GM19043 (cell line): ENCODE results near the gene MIGA2.

Experiments used
- ATAC-seq: cut with Tn5 transposase; IDR thresholded peaks from one replicate; pipeline ENCODE4 v1.9.1; 2021; ENCODE audit warnings: low read depth; ENCODE audit not compliant: unreplicated experiment

Gene MIGA2

DNA sequence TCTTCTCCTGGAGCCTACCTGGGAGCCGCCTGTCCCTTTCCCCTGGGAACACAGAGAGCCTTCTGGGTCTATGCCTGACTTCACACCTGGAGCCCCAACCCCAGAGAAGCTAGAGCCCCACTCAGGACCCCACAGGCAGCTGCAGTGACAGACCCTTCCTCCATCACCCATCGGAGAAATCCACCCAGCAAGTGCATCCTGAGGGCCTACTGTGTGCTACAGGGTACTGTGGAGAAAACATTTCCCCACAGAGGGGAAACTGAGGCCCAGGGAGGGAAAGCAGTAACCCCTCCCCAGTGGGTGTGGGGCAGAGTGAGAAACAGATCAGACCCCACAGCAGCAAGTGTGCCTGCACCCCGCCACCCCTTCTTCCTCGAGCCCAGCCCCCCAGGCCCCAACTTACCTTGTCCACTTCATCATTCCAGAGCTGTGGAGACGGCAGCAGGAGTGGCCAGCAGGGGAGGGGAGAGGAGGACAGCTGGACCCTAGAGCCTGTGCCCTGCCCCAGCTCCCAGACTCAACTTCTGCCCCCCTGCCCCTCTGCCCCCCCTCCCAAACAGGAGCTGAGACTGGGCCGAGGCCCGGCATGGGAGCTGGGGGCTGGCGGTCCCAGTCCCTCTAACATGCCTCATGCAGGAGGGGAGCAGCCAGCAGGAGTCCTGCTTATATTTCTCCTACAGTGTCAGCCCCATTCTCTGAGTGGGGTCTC is 26.0 kb upstream of the MIGA2 start:
- ATAC-seq: no peak

DNA sequence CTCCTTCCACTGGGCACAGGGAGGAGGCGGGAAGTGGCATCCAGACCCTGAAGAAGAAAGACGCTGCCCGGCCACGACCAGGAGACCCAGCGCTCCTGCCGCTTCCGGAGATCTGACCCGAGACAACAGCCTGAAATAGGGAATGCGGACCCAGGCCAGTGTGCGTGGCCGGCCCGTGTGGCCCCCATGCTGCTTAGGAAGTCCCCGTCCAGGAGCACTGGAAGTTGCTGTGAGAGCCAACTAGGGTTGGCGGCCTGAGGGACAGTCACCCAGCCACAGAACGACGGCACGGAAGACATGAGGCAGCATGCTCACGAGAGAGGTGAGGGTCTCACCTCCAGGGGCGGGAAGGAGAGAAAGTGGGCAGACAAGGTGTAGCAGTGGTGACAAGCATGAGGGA is 25.3 kb upstream of the MIGA2 start:
- no peak for ATAC-seq

DNA sequence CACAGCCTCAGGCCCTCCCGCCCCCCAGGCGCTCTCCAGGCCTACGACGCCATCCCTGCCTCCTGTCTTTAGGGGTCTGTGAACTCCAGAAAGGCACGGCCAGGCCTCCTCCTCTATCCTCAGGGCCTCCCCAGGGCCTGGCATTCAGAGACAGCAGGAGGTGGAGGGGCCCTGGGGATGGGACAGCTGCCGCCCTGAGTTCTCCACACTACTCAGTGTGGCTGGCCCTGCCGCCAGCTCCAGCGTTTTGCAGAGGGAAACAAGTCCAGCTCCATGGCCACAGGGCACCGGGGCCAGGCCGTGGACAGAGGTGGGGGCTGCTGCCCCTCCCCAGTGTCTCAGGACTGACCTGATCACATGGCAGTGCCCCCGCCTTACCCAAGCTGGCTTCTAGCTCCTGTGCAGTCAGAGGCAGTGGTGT is 24.7 kb upstream of the MIGA2 start:
- ATAC-seq: no peak

DNA sequence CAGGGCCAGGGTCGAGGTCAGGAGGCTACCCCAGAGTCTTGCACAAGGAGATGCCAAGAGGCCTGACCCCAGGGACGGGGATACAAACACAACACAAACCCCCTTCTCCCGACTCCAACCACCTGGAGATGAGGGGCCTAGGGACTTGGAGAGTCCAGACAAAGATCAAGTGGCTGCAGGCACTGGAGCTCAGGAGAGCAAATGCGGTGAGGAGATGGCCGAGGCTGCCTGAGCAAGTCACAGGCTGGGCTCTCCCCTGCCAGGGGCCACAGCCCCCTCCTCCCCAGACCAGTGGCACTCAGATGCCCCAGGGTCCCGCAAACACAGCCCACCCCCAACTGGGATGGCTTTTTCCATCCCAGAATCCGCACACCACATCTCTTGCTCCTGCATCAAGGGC is 24.1 kb upstream of the MIGA2 start:
- ATAC-seq: no peak

DNA sequence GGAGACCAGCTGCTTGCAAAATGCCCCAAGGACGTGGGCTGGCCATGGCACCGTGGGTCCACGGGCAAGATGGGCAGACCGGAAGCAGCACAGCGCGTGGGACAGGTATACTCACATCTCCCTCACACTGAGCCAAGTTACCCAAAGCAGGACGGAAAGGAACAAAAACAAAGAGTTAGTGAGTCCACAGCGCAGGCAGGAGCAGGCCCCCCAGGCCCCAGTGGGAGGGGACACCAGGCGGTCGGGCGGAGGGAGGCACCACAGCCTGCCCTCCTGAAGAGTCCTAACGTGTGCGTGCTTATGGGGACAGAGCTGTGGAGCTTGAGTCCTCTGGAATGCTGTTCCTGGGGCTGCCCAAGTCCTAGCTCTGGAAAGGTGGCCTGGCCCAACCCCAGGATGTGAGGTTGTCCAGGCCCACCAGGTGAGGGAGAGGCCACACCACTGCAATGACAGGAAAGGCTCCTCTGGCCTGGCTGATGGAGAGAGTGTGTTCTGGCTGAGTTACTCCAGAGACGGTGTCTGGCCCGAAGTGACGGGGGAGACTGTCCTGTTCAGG is 23.5 kb upstream of the MIGA2 start:
- no peak for ATAC-seq

DNA sequence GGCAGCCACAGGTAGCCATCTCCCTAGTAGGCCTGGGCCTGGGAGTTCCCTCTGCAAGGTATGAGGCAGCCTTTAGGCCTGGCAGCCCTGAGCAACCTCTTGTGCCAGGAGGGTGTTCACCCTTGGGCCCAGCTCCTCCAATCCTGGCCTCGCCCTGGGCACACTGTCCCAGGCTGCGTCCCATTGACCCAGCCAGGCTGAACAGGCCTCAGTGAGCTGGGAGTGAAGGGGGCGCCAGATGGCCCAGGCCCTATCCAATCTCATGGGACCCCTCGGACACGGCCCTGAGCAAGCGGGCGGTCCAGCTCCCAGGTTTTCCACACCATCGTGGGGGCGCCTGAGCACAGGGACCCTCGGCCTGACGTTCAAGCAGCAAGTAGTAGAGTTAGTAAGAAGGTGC is 22.8 kb upstream of the MIGA2 start:
- ATAC-seq: no peak

DNA sequence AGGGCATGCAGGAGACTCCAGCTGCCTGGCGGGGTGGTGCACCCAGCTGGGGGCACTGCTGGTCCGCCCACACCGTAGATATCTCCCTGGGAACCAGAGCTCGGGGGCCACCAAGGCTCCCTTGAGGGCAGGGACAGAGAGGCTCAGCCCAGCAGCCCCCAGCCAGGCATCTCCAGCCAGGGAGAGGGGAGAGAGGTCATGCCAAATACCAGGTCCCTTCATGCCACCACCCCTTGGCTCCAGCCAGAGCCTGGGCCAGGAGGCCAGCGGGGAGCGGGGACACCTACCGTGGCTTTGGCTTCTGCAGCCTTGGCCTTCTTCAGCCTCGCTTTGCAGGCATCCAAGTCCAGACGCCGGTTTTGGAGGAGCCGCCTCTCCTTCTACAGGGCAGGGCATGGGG is 22.3 kb upstream of the MIGA2 start:
- no peak for ATAC-seq

DNA sequence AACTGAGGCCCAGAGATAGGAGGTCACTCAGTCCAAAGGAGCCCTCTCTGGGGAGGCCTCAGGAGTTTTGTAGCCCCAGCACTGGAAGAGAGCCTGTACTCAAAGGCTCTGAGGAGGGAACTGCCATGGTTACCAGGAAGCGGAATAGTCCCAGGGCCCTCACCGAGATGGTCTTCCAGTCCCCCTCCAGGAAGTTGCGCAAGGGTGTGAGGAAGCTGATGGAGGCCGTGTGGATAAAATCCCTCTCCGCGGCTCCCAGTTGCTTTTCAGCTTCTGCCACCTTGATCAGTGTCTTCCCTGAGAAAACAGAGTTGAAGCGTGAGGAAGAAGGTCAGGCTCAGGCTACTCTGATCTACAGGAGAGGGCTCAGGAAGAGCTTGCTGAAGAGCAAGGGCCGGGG is 21.8 kb upstream of the MIGA2 start:
- no peak for ATAC-seq

DNA sequence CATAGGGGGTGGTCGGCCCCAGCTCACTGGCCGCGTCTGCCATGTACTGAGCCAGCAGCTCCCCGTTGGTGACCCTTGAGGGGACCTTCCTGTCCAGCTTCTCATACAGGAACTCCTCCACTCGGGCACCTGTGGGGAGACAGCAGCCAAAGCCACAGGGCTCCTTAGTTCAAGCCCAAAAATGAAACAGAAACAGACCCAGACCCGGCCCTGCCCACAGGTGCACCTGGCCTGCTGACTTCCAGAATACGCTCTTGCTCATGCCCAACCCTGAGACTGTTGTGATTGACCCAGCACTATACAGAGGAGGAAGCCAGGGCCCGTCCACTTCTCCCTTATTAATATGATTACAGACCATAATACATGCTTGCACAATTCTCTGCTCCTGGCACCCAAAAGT is 15.3 kb upstream of the MIGA2 start:
- no peak for ATAC-seq

DNA sequence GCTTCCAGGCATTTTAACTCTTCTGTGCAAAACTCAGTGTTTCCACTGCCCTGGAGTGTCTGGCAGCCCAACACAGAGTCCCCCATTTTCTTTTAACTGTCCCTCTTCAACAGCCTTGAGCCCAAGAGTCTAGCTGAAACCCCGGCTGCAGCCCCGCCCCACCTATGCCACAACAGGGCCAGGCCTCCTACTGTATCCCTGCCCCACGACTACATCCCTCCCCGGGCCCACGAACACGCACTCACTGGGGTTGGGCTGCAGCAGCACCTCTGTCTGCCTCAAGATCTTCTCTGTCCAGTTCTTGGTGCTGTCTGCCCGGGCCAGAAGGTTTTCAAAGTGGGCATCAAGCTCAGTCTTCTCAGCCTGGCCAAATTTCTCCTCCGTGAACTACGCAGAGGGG is 14.4 kb upstream of the MIGA2 start:
- no peak for ATAC-seq

DNA sequence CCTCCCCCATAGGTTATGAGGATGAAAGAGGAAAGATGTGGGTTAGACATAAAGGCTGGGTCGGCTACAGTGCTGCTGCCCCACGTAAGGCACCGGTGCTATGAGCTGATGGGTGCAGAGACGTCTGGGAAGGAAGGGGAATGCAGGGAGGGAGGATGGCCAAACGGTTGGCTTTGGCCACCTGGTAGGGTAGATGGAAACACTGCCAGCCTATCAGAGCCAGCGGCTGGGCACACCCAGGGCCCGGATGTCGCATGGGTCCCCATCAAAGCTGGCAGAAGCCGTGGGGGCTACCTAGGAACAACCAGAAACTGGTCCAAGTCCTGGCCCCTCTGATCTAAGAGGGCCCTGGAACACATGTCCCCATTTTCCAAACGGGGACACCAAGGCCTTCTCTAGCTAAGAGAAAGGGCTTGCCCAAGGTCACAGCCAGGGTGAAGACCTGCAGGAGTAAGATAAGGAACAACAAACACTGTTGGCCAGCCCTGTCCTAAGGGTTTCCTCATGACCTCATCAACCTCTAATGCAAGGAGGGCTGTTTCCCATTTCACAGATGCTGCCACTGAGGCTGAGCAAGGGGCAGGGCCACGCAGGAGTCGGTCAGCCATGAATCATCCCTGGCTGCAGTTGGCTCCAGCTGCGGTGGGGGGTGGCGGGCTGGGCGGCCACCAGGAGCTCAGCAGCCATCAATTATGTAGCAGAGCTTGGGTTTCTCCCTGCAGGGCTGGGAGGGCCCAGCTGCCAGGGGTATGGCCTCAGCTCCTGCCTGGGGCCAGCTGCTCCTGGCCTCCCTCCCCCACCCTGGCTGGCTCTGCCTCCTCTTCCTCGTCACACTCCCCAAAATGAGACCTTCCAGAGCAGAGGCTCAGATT is 13.2 kb upstream of the MIGA2 start:
- ATAC-seq: no peak

DNA sequence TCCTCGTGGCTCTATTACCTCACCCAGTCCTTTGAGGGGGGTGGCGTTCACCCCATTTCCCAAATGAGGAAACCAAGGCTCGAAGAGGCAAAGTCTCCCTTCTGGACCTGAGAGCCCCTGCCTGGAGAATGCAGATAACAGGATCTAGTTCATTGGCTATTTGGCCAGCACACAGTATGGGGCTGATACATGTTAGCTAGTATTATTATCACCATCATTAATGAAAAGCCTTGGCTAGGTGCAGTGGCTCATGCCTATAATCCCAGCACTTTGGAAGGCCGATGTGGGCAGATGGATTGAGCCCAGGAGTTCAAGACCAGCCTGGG is 12.6 kb upstream of the MIGA2 start:
- no peak for ATAC-seq

DNA sequence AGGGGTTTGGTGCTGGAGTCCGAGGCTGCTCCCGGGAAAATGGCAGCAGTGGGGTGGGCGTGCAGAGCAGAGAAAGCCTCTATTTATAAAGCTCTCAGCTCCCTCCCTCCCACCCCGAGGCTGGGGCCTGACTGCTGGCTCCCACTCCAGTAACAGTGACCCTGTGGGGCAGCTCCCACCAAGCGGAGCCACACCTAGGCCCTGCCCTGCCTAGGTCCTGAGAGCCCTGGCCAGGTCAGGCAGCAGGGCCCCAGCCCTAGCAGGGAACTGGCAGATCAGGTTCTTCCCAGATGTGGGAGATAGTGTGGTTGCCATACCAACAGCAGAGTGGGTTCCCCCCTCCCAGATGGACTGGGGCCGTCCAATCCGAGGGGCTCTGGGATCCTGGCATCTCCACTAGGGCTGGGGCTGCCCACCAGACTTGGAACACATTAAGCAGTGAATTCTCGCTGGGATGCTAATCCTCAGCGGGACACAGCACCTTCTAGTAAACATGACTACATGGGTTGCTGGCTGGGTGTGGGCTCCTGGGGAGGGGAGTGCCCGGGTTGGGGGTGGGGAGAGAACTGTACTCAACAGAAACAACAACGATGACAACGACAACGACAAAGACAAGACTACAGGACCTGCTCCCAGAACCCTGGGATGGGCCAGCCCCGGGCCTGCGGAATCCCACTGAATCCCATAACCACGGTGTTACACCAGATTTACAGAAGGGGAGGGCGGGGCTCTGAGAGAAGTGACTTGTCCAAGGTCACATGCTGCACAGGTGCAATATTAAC is 9.8 kb upstream of the MIGA2 start:
- no peak for ATAC-seq

DNA sequence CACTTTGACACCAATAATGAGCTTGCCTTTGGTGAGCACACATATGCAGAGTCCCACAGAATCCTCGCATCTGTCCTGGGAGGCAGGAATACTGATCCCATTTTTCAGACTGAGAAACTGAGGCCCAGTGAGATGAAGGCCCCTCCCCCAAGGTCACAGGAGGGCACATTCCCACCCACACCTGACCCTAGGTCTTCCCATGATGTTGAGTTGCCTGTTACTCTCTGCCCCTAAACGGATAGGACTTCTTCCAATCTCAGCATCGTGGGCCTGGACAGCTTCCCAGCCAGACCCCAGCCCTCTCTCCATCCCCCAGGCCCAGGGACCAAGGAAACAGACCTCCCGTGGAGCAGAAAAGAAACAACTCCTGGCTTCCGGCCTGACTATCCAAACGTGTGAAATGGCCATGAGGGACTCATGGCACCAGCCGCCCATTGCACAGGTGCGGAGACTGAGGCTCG is 9.2 kb upstream of the MIGA2 start:
- no peak for ATAC-seq

DNA sequence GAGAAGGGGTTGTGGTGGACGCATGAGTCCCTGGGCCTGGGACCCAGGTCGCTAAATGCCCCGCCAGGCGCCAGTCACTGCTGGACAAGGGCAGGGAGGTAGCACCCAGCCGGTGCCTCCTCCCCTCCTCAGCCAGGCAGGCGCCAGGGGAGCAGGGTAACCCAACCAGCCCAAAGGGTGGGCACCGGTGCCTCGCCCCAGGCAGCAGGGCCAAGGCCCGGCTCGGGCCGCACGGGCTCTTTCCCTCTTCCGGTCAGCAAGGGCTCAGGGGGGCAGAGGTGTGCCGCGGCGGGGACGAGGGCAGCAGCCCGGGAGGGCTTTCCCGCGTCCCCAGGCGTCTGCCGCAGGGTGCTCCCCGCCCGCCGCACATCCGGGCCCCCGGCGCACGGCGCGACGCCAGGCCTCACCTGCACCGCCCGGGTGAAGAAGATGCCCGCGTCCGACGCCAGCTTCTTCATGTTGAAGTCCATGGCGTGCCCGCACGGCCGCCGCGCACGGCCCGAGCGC is 8.7 kb upstream of the MIGA2 start:
- ATAC-seq: peak; percentile 44

DNA sequence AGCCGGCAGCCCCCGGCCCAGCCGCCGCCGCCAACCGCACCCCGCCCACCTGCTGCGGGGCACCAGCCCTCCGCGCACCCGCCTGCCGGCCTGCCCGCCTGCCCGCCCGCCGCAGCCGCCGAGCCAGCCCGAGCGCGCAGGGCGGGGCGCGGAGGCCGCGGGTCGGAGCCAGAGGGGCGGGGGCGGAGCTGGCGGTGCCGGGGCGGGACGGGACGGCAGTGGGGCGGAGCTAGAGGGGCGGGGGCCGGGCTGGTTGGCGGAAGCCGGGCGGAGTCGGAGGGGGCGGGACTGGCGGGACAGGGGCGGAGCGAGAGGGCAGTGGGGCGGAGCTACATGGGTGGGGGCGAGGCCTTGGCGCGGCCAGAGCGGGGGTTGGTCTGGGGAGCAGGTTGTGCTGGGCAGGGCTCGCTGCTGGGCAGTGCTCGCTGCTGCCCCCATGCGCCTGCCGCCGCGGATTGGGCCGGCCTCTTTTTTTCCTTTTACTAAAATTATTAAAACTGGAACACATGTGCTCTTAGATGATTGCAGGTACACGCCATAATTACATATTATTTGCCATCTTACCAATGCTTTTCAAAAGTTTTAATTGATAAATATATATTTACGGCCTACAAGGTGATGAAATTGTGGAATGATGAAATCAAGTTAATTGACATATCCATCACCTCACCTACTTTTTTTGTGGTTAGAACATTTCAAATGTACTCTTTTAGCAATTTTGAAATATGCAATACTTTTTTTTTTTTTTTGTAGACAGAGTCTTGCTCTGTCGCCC is 8.0 kb upstream of the MIGA2 start, which contains the start of gene SH3GLB2:
Gene SH3GLB2 (minus strand): TSS at position 140 of the 775 bp plus-strand sequence. CDS start 177 bp downstream, outside the sequence.
- ATAC-seq: peak; percentile 83

DNA sequence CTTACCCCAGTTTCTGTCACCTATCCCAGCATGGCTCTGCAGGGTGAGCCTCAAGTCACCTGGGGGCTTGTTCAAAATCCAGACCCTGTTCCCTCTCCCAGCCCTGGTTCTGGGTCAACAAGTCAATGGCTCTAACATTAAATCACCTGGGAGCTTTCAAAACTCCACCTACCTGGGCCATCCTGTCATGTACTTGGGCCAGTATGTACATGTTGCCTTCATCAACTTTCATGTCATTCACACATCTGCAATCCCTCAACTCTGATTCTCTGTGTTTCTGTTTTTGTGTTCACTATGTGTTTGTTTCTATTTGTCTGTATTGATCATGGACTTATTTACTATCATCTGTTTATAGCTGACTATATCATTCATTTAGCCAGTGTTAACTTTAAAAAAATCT is 6.2 kb upstream of the MIGA2 start:
- ATAC-seq: no peak

DNA sequence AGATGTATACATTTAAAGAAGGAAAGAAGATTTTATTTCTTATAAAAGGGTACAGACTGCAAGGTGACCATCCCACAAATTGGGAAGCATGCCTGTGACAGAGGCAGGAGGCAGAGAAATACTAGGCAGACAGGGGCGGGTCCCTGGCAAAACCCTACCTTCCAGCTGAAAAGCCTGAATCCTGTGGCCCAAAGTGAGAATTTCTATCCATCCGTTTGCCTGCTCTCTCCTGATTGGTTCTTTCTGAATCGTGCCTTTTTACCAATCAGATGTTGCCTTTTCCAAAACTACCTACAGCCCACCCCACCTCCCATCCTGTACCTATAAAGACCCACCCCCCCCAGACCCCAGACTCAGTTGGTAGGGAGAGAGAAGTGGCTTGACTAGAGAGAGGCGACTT is 4.9 kb upstream of the MIGA2 start:
- ATAC-seq: no peak

DNA sequence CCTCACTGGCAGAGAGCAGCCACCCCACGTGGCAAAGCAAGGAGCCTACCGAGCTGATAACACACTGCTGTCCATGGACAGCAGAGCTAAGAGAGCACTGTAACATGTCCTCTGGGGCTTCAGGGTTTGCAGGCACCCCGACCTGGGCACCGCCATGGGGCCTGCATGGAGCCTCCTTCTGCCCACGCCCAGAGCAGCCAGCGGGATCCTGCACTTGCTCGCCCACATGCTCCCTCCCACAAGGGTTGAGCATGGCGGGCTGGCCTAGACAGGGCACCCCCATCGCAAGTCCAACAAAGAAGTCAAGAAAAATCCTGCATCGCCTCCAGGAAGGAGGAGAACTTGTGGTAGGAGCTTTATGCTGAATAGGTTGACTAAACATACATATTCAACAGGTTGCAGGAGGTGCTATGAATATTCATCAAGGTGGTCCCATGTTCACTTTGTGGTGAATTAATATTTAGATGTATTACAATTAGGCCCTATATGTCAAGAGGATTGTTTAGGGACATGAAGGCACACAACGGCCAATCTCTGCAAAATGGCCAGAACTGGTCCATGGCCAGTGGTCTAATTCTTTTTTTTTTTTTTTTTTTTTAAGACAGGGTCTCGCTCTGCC is 3.8 kb upstream of the MIGA2 start:
- ATAC-seq: no peak

DNA sequence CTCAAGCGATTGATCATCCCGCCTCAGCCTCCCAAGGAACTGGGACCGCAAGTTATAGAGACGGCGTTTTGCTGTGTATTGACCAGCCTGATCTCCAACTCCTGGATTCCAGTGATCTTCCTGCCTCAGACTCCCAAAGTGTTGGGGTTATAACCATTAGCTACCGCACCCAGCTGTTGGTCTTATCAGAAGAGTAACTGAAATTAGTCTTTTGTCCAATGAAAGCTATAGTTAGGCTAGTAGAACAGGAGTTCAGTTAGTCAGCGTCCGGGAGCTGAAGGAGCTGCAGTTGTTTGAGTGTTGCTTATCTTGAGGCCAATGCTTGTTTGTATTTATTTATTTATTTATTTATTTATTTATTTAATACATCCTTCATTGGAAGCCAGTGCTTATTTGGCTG is 3.2 kb upstream of the MIGA2 start:
- ATAC-seq: no peak
